ENCODE results near the gene PHACTR3. TPM values are rescaled to one million over a fixed set of nuclear protein-coding genes. Genes with fewer than 3 reads are reported as not detected.

PHACTR3 gene
- polyA plus RNA-seq, 2 of the 4 experiments (the other 2 are of a cell fraction) = not detected

DNA sequence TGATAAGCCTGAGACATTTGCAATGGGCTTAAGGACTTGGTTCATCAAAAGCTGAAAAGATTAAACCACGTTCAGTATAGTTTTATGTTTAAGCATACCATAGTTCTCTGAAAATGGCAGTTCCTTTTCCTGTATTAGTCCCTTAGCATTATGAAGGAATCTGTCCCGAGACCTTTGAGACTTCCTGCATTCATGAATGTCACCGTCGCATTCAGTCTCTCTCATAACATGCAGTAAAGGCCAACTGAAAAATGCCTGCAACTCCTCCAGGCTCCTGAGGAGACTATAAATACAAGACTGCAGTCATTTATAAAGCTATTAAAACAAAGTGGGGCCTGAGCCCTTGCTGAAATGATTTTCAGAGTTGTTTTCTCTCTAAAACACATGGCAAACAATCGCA, 200.0 kb downstream of the PHACTR3 start:
- DNase-seq (ENCODE audit: low read depth in 1 of 2, low spot score in 1 of 2) (no peak), FAIRE-seq (no peak), ATAC-seq (no peak)
- ChIA-PET POLR2A (no interaction called here), CTCF (no interaction called here)
- peaks cover 21% of the 10 kb centered on the region for H3K9me3 ChIP-seq
- WGBS (ENCODE audit: missing lambda C conversion rate) = 31% methylated on average over 5 of the region's 5 CpGs
- H3K4me3 ChIP-seq = no peak overlapping the region
- H3K27ac ChIP-seq = no peak overlapping the region
- H3K4me1 ChIP-seq = no peaks in the 10 kb centered on the region
- H3K4me2 ChIP-seq = no peak overlapping the region
- TF ChIP-seq HOXB5 (CRISPR knock-in tag; IDR thresholded peaks at IDR 0.05) (no peak), HMGXB4 (CRISPR knock-in tag; IDR thresholded peaks at IDR 0.05; ENCODE audit: borderline replicate concordance) (no peak), HOXB13 (CRISPR knock-in tag; IDR thresholded peaks at IDR 0.05; ENCODE audit: low read depth) (no peak), HOXA7 (CRISPR knock-in tag; IDR thresholded peaks at IDR 0.05) (no peak), ZFP36 (IDR thresholded peaks at IDR 0.05; ENCODE audit: borderline replicate concordance, partially characterized antibody) (no peak), JUN (IDR thresholded peaks at IDR 0.05) (no peak), NPAS2 (CRISPR knock-in tag; IDR thresholded peaks at IDR 0.05; ENCODE audit: borderline replicate concordance) (no peak), POLR2AphosphoS2 (conservative IDR thresholded peaks at IDR 0.05; ENCODE audit: low read length) (no peak), EP300 (IDR thresholded peaks at IDR 0.05) (no peak), CHD4 (IDR thresholded peaks at IDR 0.05; ENCODE audit: borderline replicate concordance) (no peak), KDM1A (IDR thresholded peaks at IDR 0.05; ENCODE audit: low read depth) (no peak), CBX2 (IDR thresholded peaks at IDR 0.05; ENCODE audit: borderline replicate concordance, low read depth) (no peak), CBX8 (IDR thresholded peaks at IDR 0.05) (no peak)
- TF ChIP-seq, protein P1, sequence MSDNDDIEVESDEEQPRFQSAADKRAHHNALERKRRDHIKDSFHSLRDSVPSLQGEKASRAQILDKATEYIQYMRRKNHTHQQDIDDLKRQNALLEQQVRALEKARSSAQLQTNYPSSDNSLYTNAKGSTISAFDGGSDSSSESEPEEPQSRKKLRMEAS (IDR thresholded peaks at IDR 0.05) = no peak

- no peak for FAIRE-seq
These were observed 200.7 kb downstream of the PHACTR3 start for GRCh38 chr20:59804871-59805665.

More at GRCh38 chr20:59804871-59805665, 200.7 kb downstream of the PHACTR3 start:
- Histone ChIP-seq H3K9me3 (peaks cover 17% of the 10 kb centered on the region), H3K4me2 (no peak overlapping the region), H3K4me1 (no peaks in the 10 kb centered on the region), H3K27ac (no peak overlapping the region), H3K4me3 (no peak overlapping the region)
- ChIA-PET POLR2A (no interaction called here), CTCF (interaction anchor here (0.9 kb wide), 1 partner anchor 43 kb away, joined by 3 read pairs; no protein-coding TSS in a partner anchor)
- TF ChIP-seq ZFP36 (IDR thresholded peaks at IDR 0.05; ENCODE audit: borderline replicate concordance, partially characterized antibody) (no peak), ELK1 (IDR thresholded peaks at IDR 0.05; ENCODE audit: low read depth, low read length) (no peak), HES2 (IDR thresholded peaks at IDR 0.05) (no peak), CBX8 (IDR thresholded peaks at IDR 0.05) (no peak), MAZ (IDR thresholded peaks at IDR 0.05; ENCODE audit: borderline replicate concordance, low read depth, low read length) (no peak), FOSL2 (IDR thresholded peaks at IDR 0.05) (no peak), FOSL2 (CRISPR knock-in tag; IDR thresholded peaks at IDR 0.05) (no peak), EHF (CRISPR knock-in tag; IDR thresholded peaks at IDR 0.05) (no peak), HEYL (CRISPR knock-in tag; IDR thresholded peaks at IDR 0.05) (no peak), TFCP2L1 (CRISPR knock-in tag; IDR thresholded peaks at IDR 0.05) (no peak), ZSCAN20 (CRISPR knock-in tag; IDR thresholded peaks at IDR 0.05) (no peak)
- ATAC-seq = no peak
- no peak for DNase-seq (ENCODE audit: low read depth in 1 of 2, low spot score in 1 of 2)
- WGBS (ENCODE audit: missing lambda C conversion rate) = 33% methylated on average over 9 of the region's 9 CpGs

Measured in A549 (cell line).